ENCODE measurements around the gene BMAL1.

- no peak for TF ChIP-seq CREB1 (CRISPR knock-in tag; IDR thresholded peaks at IDR 0.05)
- no peak for TF ChIP-seq CTCF (IDR thresholded peaks at IDR 0.05)
Observed at GRCh38 chr11:13260963-13261588, 16.5 kb upstream of the BMAL1 start.

Data from WTC11 (cell line).